ENCODE measurements around the gene NFIC.

The NFIC gene

GRCh38 chr19:3403489-3404323 lies 37.3 kb downstream of the NFIC start:
- FAIRE-seq, result no peak

DNA sequence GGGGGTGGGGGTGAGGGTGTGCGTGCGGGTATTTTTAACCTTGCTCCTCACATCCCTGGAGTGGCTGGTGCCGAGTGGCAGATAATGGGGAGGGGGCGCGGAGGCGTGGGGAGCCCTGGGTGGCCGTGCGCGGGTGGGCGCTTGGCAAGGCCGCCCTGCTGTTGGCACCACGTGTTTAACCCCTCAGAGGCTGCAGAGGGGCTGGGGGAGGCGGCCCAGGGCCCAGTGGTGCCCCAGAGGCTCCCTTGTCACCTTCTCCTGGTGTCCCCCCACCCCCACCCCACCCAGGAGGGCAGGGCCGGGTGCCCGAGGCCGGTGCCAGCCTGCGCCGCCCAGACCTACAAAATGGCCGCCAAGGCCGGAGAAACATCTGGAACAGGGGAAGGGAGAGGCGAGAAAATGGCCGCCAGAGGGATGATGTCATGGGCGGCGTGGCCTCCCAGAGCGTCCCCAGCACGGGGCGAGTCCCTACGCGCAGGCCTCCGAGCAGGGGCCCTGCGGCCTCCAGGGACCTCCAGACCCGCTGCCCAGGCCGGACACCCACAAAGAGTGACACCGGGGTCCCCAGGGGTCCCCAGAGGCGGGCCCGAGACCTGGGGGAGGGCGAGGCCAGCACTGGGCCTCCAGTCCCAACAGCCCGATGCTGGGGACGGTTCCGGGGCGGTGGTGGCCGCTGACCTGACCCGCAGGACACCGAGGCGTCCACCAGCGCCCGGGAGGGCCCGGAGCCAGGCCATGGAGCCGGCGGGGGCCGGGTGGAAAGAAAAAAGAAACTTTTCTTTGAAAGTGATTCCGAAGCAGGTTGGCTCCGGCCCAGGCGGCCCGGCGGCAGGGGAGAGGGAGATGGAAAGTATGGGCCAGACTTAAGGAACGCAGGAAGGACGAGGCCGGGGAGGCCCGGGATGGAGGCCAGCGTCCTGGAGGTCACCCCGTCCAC lies 38.2 kb downstream of the NFIC start:
- FAIRE-seq, result no peak
- DNase-seq (ENCODE audit: insufficient read length, low spot score), result no peak
- TF ChIP-seq POLR2A (IDR thresholded peaks at IDR 0.05; ENCODE audit: low read depth, low read length), result no peak
- no peak for TF ChIP-seq TAF1 (IDR thresholded peaks at IDR 0.05; ENCODE audit: low read depth, low read length)
- no peak for TF ChIP-seq PAX5 (IDR thresholded peaks at IDR 0.05; ENCODE audit: insufficient read depth, low read length, severe bottlenecking)
- TF ChIP-seq SPI1 (IDR thresholded peaks at IDR 0.05; ENCODE audit: low read depth, low read length), result no peak
- no peak for TF ChIP-seq POU2F2 (IDR thresholded peaks at IDR 0.05; ENCODE audit: low read depth, low read length)
- no peak for TF ChIP-seq POLR2AphosphoS5 (IDR thresholded peaks at IDR 0.05; ENCODE audit: low read depth, low read length)

More at GRCh38 chr19:3403489-3404323, 37.3 kb downstream of the NFIC start:
- no peak for TF ChIP-seq POU2F2 (IDR thresholded peaks at IDR 0.05; ENCODE audit: low read depth, low read length)
- TF ChIP-seq SPI1 (IDR thresholded peaks at IDR 0.05; ENCODE audit: low read depth, low read length), result no peak
- TF ChIP-seq PAX5 (IDR thresholded peaks at IDR 0.05; ENCODE audit: insufficient read depth, low read length, severe bottlenecking), result no peak
- TF ChIP-seq POLR2AphosphoS5 (IDR thresholded peaks at IDR 0.05; ENCODE audit: low read depth, low read length), result no peak
- no peak for TF ChIP-seq POLR2A (IDR thresholded peaks at IDR 0.05; ENCODE audit: low read depth, low read length)
- TF ChIP-seq TAF1 (IDR thresholded peaks at IDR 0.05; ENCODE audit: low read depth, low read length), result no peak
- no peak for DNase-seq (ENCODE audit: insufficient read length, low spot score)

- TF ChIP-seq POLR2A (IDR thresholded peaks at IDR 0.05; ENCODE audit: low read depth, low read length), result no peak
- no peak for TF ChIP-seq PAX5 (IDR thresholded peaks at IDR 0.05; ENCODE audit: insufficient read depth, low read length, severe bottlenecking)
- FAIRE-seq (no peak), DNase-seq (ENCODE audit: insufficient read length, low spot score) (no peak)
Observed at GRCh38 chr19:3405261-3405653, 38.9 kb downstream of the NFIC start.

GRCh38 chr19:3406571-3407111 lies 40.3 kb downstream of the NFIC start:
- no peak for TF ChIP-seq SPI1 (IDR thresholded peaks at IDR 0.05; ENCODE audit: low read depth, low read length)
- TF ChIP-seq TAF1 (IDR thresholded peaks at IDR 0.05; ENCODE audit: low read depth, low read length), result no peak
- no peak for TF ChIP-seq POU2F2 (IDR thresholded peaks at IDR 0.05; ENCODE audit: low read depth, low read length)
- TF ChIP-seq POLR2AphosphoS5 (IDR thresholded peaks at IDR 0.05; ENCODE audit: low read depth, low read length), result no peak
- TF ChIP-seq PAX5 (IDR thresholded peaks at IDR 0.05; ENCODE audit: insufficient read depth, low read length, severe bottlenecking), result no peak
- TF ChIP-seq POLR2A (IDR thresholded peaks at IDR 0.05; ENCODE audit: low read depth, low read length), result no peak
- peak; percentile 20 for FAIRE-seq

DNA sequence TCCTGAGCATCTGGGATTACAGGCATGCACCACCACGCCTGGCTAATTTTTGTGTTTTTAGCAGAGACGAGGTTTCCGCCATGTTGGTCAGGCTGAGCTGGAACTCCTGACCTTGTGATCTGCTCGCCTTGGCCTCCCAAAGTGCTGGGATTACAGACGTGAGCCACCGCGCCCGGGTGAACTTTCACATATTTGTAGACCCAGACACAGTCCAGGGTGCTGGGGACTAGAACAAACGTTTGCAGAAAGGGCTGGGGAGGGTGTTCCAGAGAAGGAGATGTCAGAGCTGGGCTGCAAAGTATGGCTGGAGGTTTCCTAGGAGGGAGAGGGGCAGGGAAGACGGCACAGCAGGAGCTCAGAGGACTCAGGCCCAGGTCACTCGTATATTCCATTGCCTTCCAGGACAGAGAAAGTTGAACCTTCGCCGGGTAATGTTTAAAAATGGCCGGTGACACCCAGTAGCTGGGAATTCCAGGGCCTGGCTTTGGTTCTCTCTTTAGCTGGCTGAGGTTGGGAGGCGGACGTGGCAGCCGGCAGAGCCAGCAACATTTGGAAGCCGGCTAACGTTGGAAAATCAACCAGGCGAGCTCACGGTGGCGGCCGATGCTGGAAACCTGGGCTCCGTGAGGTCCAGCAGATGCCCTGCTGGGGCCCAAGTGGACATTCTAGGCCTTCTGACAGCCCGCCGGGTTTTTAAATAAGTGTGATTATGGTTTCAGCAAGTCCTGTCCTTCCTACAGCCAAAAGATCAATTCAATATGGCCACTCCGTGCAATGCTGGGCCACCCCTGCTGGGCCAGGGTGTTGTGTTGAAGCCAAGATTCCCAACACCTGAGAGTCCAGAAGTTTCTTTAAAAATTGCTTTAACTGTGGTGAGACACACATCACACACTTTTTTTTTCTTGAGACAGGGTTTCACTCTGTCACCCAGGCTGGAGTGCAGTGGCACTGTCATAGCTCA lies 41.5 kb downstream of the NFIC start:
- TF ChIP-seq TAF1 (IDR thresholded peaks at IDR 0.05; ENCODE audit: low read depth, low read length), result no peak
- TF ChIP-seq PAX5 (IDR thresholded peaks at IDR 0.05; ENCODE audit: insufficient read depth, low read length, severe bottlenecking), result no peak
- TF ChIP-seq POLR2AphosphoS5 (IDR thresholded peaks at IDR 0.05; ENCODE audit: low read depth, low read length), result no peak
- no peak for TF ChIP-seq SPI1 (IDR thresholded peaks at IDR 0.05; ENCODE audit: low read depth, low read length)
- DNase-seq (ENCODE audit: insufficient read length, low spot score), result no peak
- FAIRE-seq, result no peak

More at GRCh38 chr19:3406571-3407111, 40.3 kb downstream of the NFIC start:
- DNase-seq (ENCODE audit: insufficient read length, low spot score), result no peak

DNA sequence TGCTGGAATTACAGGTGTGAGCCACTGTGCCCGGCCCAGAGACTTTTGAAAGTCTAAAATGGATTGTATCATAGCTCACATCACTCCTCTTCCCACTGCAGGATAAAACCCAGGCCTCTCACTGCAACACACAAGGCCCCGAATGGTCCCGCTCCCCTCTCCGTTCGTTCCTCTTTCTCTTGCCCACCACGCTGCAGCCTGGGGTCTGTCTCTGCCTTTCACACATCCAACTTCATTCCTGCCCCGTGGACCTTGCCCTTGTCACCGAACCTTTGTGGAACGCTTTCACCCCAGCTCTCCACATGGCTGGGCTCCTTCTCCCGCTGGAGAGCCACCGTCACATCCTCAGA lies 42.6 kb downstream of the NFIC start:
- FAIRE-seq, result no peak
- TF ChIP-seq POU2F2 (IDR thresholded peaks at IDR 0.05; ENCODE audit: low read depth, low read length), result no peak
- TF ChIP-seq POLR2AphosphoS5 (IDR thresholded peaks at IDR 0.05; ENCODE audit: low read depth, low read length), result no peak
- TF ChIP-seq SPI1 (IDR thresholded peaks at IDR 0.05; ENCODE audit: low read depth, low read length), result no peak
- no peak for TF ChIP-seq PAX5 (IDR thresholded peaks at IDR 0.05; ENCODE audit: insufficient read depth, low read length, severe bottlenecking)
- TF ChIP-seq POLR2A (IDR thresholded peaks at IDR 0.05; ENCODE audit: low read depth, low read length), result no peak
- TF ChIP-seq TAF1 (IDR thresholded peaks at IDR 0.05; ENCODE audit: low read depth, low read length), result no peak
- no peak for DNase-seq (ENCODE audit: insufficient read length, low spot score)

GRCh38 chr19:3409346-3410064 lies 43.1 kb downstream of the NFIC start:
- DNase-seq (ENCODE audit: insufficient read length, low spot score), result no peak
- FAIRE-seq, result no peak
- TF ChIP-seq TAF1 (IDR thresholded peaks at IDR 0.05; ENCODE audit: low read depth, low read length) (no peak), POLR2AphosphoS5 (IDR thresholded peaks at IDR 0.05; ENCODE audit: low read depth, low read length) (no peak), SPI1 (IDR thresholded peaks at IDR 0.05; ENCODE audit: low read depth, low read length) (no peak), PAX5 (IDR thresholded peaks at IDR 0.05; ENCODE audit: insufficient read depth, low read length, severe bottlenecking) (no peak), POLR2A (IDR thresholded peaks at IDR 0.05; ENCODE audit: low read depth, low read length) (no peak), POU2F2 (IDR thresholded peaks at IDR 0.05; ENCODE audit: low read depth, low read length) (no peak)

DNA sequence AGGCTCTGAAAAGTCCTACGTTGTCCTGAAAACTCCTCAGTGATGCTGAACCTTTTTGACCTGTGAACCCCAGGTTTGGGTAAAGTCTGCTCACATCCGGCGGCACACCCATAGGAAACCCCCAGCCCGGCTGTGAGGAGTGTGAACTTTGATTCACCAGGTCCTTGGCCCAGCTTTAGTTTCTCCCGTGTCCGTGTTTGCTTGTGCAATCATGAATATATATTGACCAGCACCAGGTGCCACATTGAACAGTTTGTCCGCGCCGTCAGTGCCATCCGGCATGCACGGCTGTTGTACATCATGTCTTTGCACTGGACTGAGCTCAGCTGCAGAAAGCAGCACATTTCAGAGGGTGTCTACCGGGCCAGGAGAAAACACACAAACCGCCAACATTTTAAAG lies 45.3 kb downstream of the NFIC start:
- TF ChIP-seq TAF1 (IDR thresholded peaks at IDR 0.05; ENCODE audit: low read depth, low read length) (no peak), PAX5 (IDR thresholded peaks at IDR 0.05; ENCODE audit: insufficient read depth, low read length, severe bottlenecking) (no peak), SPI1 (IDR thresholded peaks at IDR 0.05; ENCODE audit: low read depth, low read length) (no peak), POU2F2 (IDR thresholded peaks at IDR 0.05; ENCODE audit: low read depth, low read length) (no peak), POLR2A (IDR thresholded peaks at IDR 0.05; ENCODE audit: low read depth, low read length) (no peak), POLR2AphosphoS5 (IDR thresholded peaks at IDR 0.05; ENCODE audit: low read depth, low read length) (no peak)
- FAIRE-seq, result no peak
- DNase-seq (ENCODE audit: insufficient read length, low spot score), result no peak

Measured in GM12891 (cell line).